Measurements from ENCODE around the gene HES7.
"Not testable (repeated sequence)": the region's sequence is repeated elsewhere in the genome, so short reads cannot be mapped to it uniquely, and the experiment has no call there.

HES7 gene

GRCh38 chr17:8121681-8122421 lies 2.1 kb downstream of the HES7 start:
- no peak for DNase-seq

DNA sequence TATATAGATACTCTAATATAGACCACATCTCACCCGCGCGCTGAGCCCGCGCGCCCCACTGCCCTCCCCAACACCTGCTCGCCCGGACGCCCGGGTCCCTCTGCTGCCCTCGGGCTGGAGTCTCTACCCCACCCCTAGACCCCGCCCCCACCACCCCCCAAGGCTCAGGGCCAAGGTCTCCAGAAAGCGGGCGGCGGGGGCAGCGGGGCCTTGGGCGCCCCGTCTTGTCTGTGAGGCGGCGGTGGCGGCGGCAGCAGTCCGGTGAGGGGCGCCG lies 2.6 kb downstream of the HES7 start:
- no peak for DNase-seq

GRCh38 chr17:8120520-8121406 lies 3.1 kb downstream of the HES7 start:
- no peak for DNase-seq

DNA sequence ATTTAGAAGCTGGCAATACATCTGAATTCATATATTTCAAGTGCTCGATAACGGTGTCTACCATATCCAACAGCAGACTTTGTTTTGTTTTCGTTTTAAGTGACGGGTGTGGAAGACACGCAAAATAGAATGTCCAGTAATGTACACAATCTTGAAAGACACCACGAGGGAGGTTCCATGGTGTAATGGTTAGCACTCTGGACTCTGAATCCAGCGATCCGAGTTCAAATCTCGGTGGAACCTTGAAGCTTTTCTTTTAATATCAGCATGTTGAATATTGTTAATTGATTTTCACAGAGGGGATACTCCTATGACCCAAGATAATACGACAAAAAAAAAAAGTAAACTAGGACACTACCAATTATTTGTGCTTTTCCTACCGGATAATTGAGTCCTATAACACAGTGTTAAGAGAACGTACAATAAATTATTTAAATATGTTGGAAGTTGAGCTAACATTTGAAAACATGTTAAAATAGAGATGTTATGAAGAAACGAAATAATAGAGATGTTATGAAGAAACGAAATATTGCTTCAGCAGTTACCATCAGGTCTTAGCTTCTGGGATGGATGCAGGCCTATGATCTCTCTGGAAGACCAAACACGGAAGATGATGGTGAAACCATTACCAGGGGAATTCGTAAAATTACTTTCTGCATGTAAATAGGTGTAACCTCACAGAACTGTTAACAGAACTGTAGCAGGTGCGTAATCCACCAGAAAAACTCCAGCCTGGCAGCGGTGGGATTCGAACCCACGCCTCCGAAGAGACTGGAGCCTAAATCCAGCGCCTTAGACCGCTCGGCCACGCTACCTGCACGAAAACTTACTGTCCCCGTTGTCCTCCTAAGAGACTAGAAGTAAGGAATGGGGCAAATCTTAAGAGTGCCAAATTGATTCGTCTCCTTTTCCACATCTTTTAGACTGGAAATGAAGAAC lies 4.1 kb downstream of the HES7 start:
- DNase-seq = peak; percentile 53

GRCh38 chr17:8118769-8119580 lies 4.9 kb downstream of the HES7 start:
- DNase-seq = no peak

- DNase-seq = no peak
Observed at GRCh38 chr17:8117980-8118768, 5.7 kb downstream of the HES7 start, which contains the start of gene ALOXE3. ALOXE3 (minus strand) TSS chr17:8118514; CDS start chr17:8117990, 524 bp downstream.

DNA sequence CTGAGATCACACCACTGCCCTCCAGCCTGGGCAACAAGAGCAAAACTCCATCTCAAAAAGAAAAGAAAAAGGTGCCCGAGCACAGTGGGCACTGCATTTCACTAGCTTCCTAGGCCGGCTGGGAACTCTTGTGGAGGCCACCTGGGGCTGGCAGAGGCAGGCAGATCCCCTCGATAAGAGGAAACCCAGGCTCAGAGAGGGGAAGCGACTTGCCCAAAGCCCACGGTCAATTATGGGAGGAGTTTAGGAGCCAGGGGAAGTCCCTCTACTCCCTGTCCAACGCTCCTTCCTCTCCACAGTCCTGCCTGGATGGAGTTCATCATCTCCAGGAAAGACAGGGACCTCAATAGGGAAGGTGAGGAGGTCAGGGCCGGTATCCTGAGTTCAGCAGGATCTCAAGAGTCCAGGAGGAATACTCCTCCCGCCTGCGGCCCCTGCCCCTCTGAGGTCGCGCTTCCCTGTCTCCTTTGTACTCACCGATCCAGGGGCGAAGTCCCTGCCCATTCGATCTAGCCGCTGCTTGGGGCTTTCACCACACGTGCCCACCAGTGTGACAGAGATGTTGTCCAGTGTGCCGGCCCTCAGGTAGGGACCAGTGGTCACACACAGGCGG lies 6.4 kb downstream of the HES7 start:
- DNase-seq = no peak

DNA sequence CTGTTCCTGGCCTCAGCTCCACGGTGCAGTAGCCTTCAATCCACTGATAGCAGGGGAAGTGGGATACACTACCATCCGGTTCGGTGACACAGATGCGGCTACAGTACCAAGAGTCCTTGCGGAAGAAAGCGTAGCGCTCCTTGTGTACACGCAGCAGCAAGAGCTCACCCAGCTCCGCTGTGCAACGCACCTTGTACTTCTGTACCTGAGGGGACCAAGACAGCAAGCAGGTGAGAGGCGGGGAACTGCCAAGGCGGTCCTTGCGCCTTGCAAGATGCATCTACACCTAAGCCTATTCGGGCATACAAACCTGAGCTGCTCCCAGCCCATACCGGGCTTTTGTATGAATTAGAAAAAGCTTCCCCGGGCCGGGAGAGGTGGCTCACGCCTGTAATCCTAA lies 7.1 kb downstream of the HES7 start:
- no peak for DNase-seq

DNA sequence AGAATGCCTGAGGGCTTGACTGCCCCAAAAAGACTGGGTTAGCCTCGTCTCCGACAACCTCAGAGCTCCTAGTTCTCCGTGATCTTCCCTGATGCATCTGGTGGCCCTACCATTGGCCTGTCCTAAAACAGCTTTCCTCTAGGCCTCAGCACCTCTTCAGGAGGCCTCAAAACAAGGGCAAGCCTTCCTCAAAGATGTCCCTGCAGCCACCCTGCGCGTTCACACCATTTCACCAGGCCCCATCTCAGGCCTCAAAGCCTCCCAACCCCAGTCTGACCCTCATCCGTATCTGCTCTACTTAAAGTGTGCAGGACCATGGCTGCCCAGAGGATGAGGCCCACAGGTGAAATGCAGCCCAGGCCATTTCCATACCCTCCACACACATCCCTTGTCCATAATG lies 13.0 kb downstream of the HES7 start:
- no peak for DNase-seq

- DNase-seq = no peak
Observed at GRCh38 chr17:8110456-8110804, 13.5 kb downstream of the HES7 start.

DNA sequence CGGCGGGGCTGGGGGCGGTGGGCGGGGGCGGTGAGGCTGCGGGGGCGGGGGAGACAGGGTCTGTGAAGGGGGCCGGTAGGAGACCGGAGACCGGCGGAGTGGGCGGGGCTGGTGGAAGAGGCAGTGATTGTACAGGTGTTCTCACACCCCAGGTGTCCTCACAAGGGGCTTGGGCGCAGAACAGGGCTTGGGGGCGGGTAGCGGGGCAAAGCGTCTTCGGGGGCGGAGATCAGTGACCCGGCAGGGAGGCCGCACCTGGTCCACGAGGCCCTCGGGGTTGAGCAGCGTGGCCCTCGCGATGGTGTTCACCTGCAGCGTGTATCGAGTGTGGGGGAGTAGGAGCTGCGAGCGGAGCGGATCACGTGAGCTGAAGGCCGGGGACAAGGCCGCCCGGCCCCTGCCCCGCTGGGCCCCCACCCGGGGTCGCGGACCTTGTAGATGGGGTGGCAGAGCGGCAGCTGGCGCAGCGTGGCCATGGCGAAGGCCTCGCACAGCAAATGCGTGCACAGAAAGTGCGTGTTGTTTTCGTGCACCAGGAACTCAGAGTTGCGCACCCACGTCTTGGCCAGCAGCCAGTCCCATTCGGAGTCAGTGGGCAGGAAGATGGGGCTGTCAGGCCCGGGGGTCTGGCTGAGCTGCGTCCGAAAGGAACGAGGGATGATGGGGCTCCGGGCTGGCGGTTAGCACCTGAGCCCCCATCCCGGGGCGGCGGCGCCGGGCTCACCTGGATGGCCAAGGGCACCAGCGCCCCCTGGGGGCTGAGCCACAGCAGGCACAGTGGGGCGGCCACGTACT lies 14.0 kb downstream of the HES7 start:
- DNase-seq = no peak

DNA sequence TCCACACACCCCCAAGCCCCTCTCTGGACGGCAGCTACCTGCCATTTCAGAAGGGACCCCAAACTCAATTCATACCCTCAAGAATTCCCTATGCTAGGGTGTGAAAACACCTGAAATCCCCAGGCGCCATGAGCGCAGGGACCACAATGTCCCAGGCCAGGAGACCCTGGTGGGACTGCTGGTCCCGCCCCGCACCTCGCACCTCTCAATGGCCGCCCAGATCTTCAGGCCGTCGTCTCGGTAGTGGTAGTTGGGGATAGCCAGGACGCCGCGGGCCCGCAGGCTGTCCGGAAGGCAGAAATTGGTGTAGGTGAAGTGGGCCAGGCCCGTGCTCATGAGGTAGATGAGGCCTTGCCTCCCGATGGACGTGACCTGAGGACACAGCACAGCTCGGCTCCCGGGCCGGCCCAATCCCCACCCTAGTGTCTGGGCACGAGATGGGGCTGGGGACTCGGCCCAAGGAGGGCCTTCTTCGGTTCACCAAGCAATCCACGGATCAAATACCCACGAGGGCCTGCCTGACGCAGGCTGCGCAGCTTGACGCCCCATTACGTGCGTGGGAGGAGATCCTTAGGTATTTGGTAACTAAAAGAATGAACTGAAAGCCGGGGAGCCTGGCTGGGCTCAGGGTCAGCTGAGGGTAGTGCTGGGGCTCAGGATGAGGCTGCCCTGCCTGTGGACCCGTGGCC lies 14.8 kb downstream of the HES7 start:
- DNase-seq = no peak

GRCh38 chr17:8106980-8107379 lies 16.9 kb downstream of the HES7 start:
- DNase-seq = not testable (repeated sequence)

- no peak for DNase-seq
Observed at GRCh38 chr17:8105957-8106398, 17.9 kb downstream of the HES7 start.

- no peak for DNase-seq
Observed at GRCh38 chr17:8104911-8105310, 19.0 kb downstream of the HES7 start.

DNA sequence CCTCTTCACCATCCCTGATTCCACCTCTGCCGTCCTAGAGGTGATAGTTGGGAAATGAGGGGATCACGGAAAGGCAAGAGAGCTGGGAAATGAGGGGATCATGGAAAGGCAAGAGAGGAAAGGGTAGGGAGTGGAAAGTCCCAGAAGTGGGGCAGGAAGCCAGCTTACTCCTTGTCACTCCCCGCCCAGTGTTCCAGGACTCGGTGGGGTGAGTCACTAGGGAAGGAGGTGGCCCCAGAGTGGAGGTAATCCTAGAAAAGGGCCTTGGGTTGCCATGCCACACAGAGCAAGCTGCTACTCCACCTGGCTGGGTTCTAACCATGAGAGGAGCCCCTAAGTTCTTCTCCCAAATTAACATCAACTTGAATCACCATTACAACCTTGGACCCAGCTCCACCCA lies 20.4 kb downstream of the HES7 start:
- DNase-seq = no peak

- no peak for DNase-seq
Observed at GRCh38 chr17:8101721-8102120, 22.2 kb downstream of the HES7 start.

DNA sequence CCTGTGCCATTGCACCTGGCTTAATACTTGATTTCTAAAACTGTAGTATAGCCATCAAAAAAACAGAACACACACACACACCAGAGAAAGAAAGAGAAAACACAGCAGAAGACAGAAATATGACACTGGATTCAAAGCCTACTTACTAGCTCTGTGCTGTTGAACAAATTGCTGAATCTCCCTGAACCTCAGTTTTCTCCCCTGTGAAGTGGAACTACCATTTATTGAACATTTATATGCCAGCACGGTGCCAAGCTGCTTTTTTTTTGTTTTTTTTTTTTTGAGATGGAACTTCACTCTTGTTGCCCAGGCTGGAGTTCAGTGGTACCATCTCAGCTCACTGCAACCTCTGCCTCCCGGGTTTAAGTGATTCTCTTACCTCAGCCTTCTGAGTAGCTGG lies 23.1 kb downstream of the HES7 start:
- DNase-seq = no peak

DNA sequence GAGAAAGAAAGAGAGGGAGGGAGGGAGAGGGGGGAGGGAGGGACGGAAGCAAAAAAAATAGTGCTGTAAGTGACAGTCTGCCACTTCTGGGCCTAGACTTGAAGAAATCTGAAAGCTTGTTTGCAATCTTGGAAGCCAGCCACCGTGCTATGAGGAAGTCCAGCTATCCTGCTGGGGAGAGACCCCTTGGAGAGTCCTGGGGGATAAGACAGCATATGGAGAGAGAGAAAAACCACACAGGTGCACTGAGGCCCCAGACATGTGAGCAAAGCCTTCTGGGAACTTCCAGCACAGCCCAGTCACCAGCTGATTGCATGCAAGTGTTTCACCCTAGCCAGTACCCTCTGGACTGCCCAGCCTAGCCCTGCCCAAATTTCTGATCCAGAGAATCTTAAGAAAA lies 23.8 kb downstream of the HES7 start:
- DNase-seq = no peak

DNA sequence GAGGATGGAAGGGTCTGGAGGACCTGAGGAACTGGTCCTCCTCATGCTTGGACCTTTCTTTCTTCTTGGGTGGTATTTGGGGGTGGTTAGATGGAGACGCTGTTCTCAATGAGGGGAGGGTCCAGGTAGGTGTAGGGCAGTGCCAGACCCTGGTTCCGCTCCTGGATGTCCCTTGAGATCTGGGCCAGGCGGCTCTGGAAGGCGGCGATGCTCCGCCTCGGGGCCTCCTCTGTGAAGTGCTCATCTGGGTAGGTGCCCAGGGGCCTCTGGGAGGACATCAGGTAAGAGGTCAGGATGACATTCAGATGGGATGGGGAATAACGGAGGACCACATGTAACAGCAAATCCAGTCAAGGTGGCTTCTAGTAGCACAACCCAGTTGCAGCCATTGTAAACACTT lies 27.4 kb downstream of the HES7 start:
- DNase-seq = no peak

Data from NCI-H524 treated with DMSO at 0.1 percent for 48 hours (cell line).